Measurements from ENCODE around the gene RND3. TPM values are rescaled to one million over a fixed set of nuclear protein-coding genes. Genes with fewer than 3 reads are reported as not detected.

RND3 gene
- total and polyA plus RNA-seq, 9 of the 15 experiments (the other 6 are each of a cell fraction or from before 2014, with no cell fraction given), result 0.22 to 0.64 (median 0.29) TPM; not detected in 4

- CTCF ChIA-PET (ENCODE audit: low intra/inter-chr PET ratio), result no interaction called here
- Histone ChIP-seq H3K4me3 (no peak overlapping the region), H4K20me1 (replicated peaks; ENCODE audit: control insufficient read depth, insufficient read depth, low read length) (no peaks in the 10 kb centered on the region), H3K9ac (ENCODE audit: insufficient read depth in 1 of 2, low read depth in 2 of 2, low read length in 2 of 2) (no peak overlapping the region), H3K4me2 (ENCODE audit: insufficient read depth, low read length) (no peak overlapping the region), H3K27ac (ENCODE audit: extremely low read depth, low read depth, low read length) (no peak overlapping the region), H2AFZ (ENCODE audit: low read depth, low read length) (no peak overlapping the region), H3K4me1 (replicated peaks in 1 of 2; ENCODE audit: control insufficient read depth in 2 of 2, insufficient read depth in 2 of 2, low read length in 2 of 2) (no peaks in the 10 kb centered on the region), H3K9me3 (replicated peaks; ENCODE audit: control insufficient read depth, insufficient read depth, low read depth, low read length) (no peaks in the 10 kb centered on the region), H3K36me3 (ENCODE audit: control insufficient read depth, insufficient read depth, low read length) (no peaks in the 10 kb centered on the region), H3K9me1 (ENCODE audit: control insufficient read depth, insufficient read depth, low read length) (no peaks in the 10 kb centered on the region), H3K27me3 (ENCODE audit: control insufficient read depth in 2 of 2, insufficient read depth in 2 of 2, low read length in 2 of 2) (no peaks in the 10 kb centered on the region), H3K79me2 (ENCODE audit: control insufficient read depth, insufficient read depth, low read length) (no peaks in the 10 kb centered on the region)
- WGBS (ENCODE audit: insufficient coverage, low coverage, missing lambda C conversion rate), result 0% methylated on average over 4 of the region's 4 CpGs
- in situ Hi-C loops (cut with MboI) (loop anchor here (25.0 kb wide), 1 partner anchor 882 kb away; no protein-coding TSS in a partner anchor), intact Hi-C loops (cut with micrococcal nuclease) (no loop called here)
- POLR2A ChIA-PET, result no interaction called here
- FAIRE-seq, result no peak
- no peak for ATAC-seq
- no peak for DNase-seq (ENCODE audit: extremely low read depth in 1 of 4, low spot score in 3 of 4)
- no TSS peak for BruUV-seq (replicated peaks)
- no peak for TF ChIP-seq CCAR2 (IDR thresholded peaks at IDR 0.05; ENCODE audit: low read depth, low read length)
- no peak for TF ChIP-seq ARID3A (IDR thresholded peaks at IDR 0.05; ENCODE audit: borderline replicate concordance, low read depth, low read length)
- TF ChIP-seq NFXL1 (CRISPR knock-in tag; IDR thresholded peaks at IDR 0.05), result no peak
- TF ChIP-seq YY1 (IDR thresholded peaks at IDR 0.05; ENCODE audit: borderline replicate concordance in 1 of 3, control insufficient read depth in 1 of 3, extremely low read depth in 1 of 3, insufficient read depth in 3 of 3, insufficient read length in 1 of 3, insufficient replicate concordance in 2 of 3, low read depth in 1 of 3, low read length in 2 of 3), result no peak
- TF ChIP-seq C11orf30 (IDR thresholded peaks at IDR 0.05; ENCODE audit: low read depth), result no peak
- TF ChIP-seq ZNF644 (tag; IDR thresholded peaks at IDR 0.05; ENCODE audit: low read depth), result no peak
- TF ChIP-seq ZNF41 (CRISPR knock-in tag; conservative IDR thresholded peaks at IDR 0.05), result no peak
- no peak for TF ChIP-seq LARP7 (IDR thresholded peaks at IDR 0.05)
- no peak for TF ChIP-seq ZNF75A (CRISPR knock-in tag; IDR thresholded peaks at IDR 0.05)
- TF ChIP-seq NR0B1 (IDR thresholded peaks at IDR 0.05; ENCODE audit: partially characterized antibody), result no peak
- no peak for TF ChIP-seq ELK1 (CRISPR knock-in tag; IDR thresholded peaks at IDR 0.05)
- TF ChIP-seq HEY1 (CRISPR knock-in tag; IDR thresholded peaks at IDR 0.05; ENCODE audit: borderline replicate concordance), result no peak
- TF ChIP-seq ZNF282 (CRISPR knock-in tag; IDR thresholded peaks at IDR 0.05), result no peak
- TF ChIP-seq CREM (IDR thresholded peaks at IDR 0.05; ENCODE audit: low read depth), result no peak
- TF ChIP-seq ZNF24 (IDR thresholded peaks at IDR 0.05), result no peak
- no peak for TF ChIP-seq CC2D1A (IDR thresholded peaks at IDR 0.05)
- no peak for TF ChIP-seq KAT2B (IDR thresholded peaks at IDR 0.05; ENCODE audit: low read depth, low read length)
- no peak for TF ChIP-seq ZNF408 (CRISPR knock-in tag; IDR thresholded peaks at IDR 0.05; ENCODE audit: low read depth)
Observed at GRCh38 chr2:150494234-150494945, 6.9 kb upstream of the RND3 start.
